NCI-H146 treated with DMSO at 0.1 percent for 48 hours (cell line): ENCODE measurements around the gene TMEM17.

Source experiments
- DNase-seq: peaks from one replicate; lab custom pipeline; 2025; ENCODE audit not compliant: unreplicated experiment; lab: John Stamatoyannopoulos, UW

Gene TMEM17

GRCh38 chr2:62512384-62512783 lies 6.4 kb upstream of the TMEM17 start:
- DNase-seq: no peak

DNA sequence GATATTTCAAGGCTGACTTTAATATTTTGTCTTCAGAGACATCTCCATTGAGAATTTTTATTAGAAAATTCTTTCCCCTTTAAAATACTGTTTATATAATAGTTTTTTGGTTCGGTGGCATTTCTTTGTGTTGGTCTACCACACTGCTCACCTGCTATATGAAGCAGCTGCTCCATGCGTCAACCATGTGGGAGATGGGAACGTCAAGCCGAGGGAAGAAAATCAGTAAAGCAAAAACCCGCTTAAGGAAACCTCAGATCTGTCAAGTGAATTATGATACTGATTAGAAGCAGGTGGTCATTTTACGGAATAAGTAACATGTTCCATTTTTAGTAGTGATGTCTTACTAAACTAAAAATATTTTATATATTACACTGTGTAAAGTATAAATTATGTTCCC lies 5.6 kb upstream of the TMEM17 start:
- no peak for DNase-seq

DNA sequence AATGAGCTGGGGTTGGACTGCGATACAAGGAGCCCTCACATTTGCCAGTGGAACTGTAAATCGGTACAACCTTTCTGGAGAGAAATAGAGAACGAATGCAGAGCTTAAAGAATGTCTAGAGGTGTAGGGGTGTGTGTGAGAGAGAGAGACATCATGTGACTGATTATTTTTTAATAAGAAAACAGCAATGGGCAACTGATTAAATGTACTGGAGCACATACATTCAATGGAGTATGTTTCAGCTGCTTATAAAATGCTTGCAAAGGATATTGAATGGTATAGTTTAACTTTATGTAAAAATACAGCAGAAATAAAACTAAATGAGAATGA lies 391 bp upstream of the TMEM17 start:
- DNase-seq: no peak

DNA sequence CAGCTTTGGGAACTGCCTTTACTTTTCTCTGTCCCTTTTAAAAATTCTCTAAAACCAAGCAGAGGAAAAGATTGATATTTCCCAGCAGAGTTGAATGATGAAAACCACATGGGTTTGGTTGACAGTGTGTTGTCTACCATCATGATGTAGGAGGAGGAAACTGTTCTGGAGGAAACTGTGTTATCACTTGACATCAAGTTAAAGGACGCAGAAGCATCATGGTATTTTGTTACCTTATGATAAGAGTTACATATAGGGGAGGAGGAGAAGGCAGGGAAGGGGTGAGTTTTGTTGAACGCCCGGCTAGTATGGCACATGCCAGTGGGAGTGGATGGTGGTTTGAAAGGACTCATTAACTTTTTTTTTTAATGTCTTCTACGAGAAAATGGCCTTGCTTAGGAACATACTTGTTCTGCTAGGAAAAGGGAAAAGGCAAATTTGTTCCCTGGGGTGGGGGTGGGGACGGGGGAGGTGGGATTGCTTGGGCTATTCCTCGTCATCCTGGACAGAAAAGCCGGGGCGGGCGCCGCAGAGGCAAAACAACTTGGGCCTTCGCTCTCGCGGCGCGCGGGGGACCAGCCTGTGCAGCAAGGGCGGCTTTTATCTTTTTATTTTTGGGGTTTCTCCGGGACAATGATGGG lies 766 bp downstream of the TMEM17 start:
- no peak for DNase-seq

GRCh38 chr2:62504657-62505056 lies 1.3 kb downstream of the TMEM17 start:
- no peak for DNase-seq

GRCh38 chr2:62501794-62502500 lies 4.0 kb downstream of the TMEM17 start:
- DNase-seq: no peak

GRCh38 chr2:62501069-62501468 lies 4.9 kb downstream of the TMEM17 start:
- no peak for DNase-seq

GRCh38 chr2:62499430-62500060 lies 6.5 kb downstream of the TMEM17 start:
- DNase-seq: no peak

DNA sequence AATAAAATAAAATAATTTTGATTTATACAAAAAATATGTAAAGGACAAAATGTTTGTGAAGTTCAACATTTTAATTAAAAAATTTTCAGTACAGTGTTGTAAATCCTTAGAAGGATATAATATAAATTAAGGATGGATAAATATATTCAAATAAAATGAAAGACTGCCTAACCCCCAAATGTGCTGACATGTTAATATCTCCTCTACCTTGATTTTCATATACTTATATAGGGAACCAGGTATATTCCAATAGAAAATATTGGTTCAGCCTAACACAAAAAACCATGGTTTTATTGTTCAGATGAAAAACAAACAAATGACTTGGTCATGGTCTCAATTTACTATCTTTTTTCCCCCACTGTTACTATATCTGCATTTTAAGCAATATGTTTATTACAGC lies 7.3 kb downstream of the TMEM17 start:
- no peak for DNase-seq

- DNase-seq: no peak
These were observed 10.2 kb downstream of the TMEM17 start for GRCh38 chr2:62495761-62496160.

- DNase-seq: no peak
These were observed 13.9 kb downstream of the TMEM17 start for GRCh38 chr2:62492048-62492447.

GRCh38 chr2:62489702-62490101 lies 16.3 kb downstream of the TMEM17 start:
- no peak for DNase-seq

DNA sequence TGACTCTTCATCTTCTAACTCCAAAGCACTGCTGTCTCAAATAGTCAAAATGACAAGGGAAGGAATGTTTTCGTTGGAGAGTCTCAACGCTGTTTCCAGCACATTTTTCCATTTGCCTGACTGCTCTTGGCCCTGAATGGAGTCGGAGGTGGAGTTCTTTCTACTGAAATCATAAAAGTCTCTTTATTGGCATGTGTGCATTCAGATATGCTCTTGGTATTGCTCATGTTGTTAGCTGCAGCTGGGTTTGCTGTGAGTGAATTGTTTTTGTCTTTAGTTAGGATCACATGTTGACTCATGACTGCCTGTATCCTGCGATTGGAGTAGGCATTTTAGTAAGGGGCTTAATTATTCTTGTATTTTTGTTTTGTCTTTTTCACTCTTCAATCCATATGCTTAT lies 16.8 kb downstream of the TMEM17 start:
- no peak for DNase-seq

GRCh38 chr2:62486439-62486765 lies 19.6 kb downstream of the TMEM17 start:
- DNase-seq: no peak

DNA sequence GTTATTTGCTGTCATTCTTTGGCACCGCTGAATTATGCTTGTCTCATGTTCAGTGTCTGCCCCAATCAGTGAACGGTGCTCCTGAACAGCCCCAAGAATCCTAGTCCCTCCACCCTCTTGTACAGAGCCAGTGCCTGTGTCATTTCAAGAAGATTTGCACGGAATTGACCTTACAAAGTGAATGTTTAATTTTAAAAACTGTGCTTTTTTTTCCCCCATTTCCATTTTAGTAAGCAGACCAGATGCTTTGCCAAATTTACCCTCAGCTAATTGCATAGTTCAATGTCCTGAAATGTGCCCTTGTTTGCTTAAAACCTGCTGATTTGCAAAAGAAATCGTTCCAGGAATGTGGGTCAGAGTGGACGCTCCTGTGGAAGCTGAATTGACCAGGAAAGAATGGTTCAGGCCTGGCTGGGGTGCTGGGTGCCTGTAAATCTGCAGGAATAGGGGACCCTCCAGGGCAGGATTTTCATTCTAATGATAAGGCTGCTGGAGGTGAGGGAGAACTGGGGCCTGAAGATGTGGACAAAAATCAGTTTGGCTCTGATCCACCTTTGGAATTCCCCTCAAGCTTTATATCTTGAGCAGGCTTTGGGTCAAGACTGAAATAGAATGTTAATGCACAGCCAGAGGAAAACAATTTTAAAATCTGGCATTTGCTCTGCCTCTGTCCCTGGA lies 20.1 kb downstream of the TMEM17 start:
- no peak for DNase-seq

- DNase-seq: no peak
These were observed 23.2 kb downstream of the TMEM17 start for GRCh38 chr2:62482558-62483352.

DNA sequence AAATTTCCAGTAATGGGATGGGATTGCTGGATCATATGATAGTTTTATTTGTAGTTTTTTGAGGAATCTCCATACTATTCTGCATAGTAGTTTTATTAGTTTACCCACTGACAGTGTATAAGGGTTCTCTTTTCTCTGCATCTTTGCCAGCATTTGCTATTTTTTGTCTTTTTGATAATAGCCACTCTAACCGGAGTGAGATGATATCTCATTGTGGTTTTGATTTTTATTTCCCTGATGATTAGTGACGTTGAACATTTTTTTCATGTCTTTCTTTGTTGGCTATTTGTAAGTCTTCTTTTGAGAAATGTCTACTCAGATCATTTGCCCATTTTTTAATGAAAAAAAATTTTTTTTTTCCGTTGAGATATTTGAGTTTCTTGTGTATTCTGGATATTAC lies 26.1 kb downstream of the TMEM17 start:
- no peak for DNase-seq

DNA sequence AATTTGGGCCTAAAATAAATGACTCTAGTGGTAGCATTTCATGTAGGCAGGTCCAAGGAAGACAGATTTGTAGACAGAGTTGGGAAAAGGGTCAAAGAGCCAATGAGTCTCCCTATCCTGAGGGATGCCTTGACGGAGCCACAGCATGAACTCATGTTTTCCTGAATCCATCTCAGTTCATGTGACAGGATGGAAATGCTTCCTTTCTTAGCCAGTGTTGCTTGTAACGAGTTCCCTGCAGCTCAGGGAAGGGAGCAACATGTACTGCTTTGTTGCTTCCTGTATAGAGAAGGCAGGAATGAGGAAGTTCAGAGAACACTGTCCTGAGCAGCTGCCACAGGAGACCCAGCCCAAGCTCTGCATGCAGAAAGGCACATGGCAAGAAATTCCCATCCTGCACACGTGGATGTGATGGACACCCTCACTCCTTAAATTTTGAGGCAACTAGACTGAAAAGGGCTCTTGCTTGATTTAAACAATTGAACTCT lies 27.9 kb downstream of the TMEM17 start:
- DNase-seq: no peak

- no peak for DNase-seq
These were observed 28.4 kb downstream of the TMEM17 start for GRCh38 chr2:62477573-62477972.

DNA sequence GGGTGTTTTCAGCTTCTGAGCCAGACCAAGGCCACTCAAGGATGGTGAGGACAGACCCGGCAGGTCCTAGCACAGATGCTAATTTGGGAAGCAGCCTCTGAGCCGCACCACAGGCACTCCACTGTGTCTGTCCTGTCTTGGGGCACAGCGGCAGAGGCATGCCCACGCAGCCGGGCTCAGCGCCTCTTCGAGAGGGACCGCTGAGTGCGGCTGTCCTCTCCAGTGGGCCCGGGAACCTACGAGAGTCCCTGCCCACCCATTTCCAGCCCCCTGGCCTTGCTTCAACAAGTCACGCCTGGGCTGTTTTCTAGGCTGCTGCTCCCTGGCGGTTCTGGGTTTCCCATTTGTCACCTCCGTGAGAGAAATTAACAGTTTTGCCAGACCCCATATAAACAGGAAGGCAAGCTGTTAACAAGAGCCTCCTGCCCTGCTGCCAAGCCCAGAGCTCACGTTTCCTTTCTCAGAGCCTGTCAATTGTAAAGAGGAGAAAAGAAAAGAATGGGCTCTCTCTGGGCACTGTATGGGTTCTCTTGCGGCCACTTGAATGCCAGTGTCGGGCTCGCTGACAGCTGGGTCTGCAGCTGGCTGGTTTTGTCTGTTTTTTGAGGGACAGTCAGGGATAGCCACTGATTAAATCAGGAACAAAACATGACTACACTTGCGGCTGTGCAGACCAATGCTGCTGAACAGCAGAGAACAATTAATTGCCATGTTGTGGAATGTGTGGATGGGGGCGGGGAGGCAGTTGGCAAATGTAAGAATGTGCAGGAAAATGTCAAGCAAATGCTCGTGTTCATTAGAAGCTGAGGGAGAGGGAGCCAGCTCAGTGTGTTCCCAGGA lies 30.6 kb downstream of the TMEM17 start:
- DNase-seq: no peak
